Measurements from ENCODE around the gene SEMA3F. TPM values are rescaled to one million over a fixed set of nuclear protein-coding genes. Genes with fewer than 3 reads are reported as not detected.

The SEMA3F gene
- total and polyA plus RNA-seq, 2 experiments from 2014 or later = 13.9 to 15.5 TPM

GRCh38 chr3:50212971-50213370 lies 57.8 kb downstream of the SEMA3F start:
- H3K4me2 ChIP-seq = no peak overlapping the region
- no peaks in the 10 kb centered on the region for H3K4me1 ChIP-seq (ENCODE audit: insufficient read depth)
- H3K79me2 ChIP-seq = no peaks in the 10 kb centered on the region
- H3K27ac ChIP-seq = no peak overlapping the region
- no peak for TF ChIP-seq EZH2phosphoT487 (IDR thresholded peaks at IDR 0.05; ENCODE audit: low read depth, severe bottlenecking, unreplicated experiment)
- no peak for TF ChIP-seq EZH2 (IDR thresholded peaks at IDR 0.05; ENCODE audit: borderline replicate concordance)
- TF ChIP-seq CTCF (IDR thresholded peaks at IDR 0.05; ENCODE audit: poor library complexity) = no peak
- no peaks in the 10 kb centered on the region for H3K36me3 ChIP-seq (replicated peaks; ENCODE audit: insufficient read depth, low read depth)
- no peaks in the 10 kb centered on the region for H3K27me3 ChIP-seq
- no peak for DNase-seq (ENCODE audit: low spot score)
- no peaks in the 10 kb centered on the region for H4K20me1 ChIP-seq (ENCODE audit: insufficient read depth, poor library complexity, severe bottlenecking)
- 93% methylated on average over 3 of the region's 3 CpGs for WGBS (ENCODE audit: low lambda C conversion rate, missing lambda C conversion rate)
- H3K9me3 ChIP-seq (ENCODE audit: low read depth) = no peaks in the 10 kb centered on the region
- no peak overlapping the region for H2AFZ ChIP-seq
- no peak overlapping the region for H3K4me3 ChIP-seq
- H3K9me2 ChIP-seq (replicated peaks; ENCODE audit: insufficient read depth) = no peaks in the 10 kb centered on the region

- Histone ChIP-seq H3K27me3 (no peaks in the 10 kb centered on the region), H3K36me3 (replicated peaks; ENCODE audit: insufficient read depth, low read depth) (no peaks in the 10 kb centered on the region), H2AFZ (no peak overlapping the region), H3K9me2 (replicated peaks; ENCODE audit: insufficient read depth) (no peaks in the 10 kb centered on the region), H4K20me1 (ENCODE audit: insufficient read depth, poor library complexity, severe bottlenecking) (no peaks in the 10 kb centered on the region), H3K4me2 (no peak overlapping the region), H3K4me3 (no peak overlapping the region), H3K4me1 (ENCODE audit: insufficient read depth) (no peaks in the 10 kb centered on the region), H3K27ac (no peak overlapping the region), H3K79me2 (no peaks in the 10 kb centered on the region), H3K9me3 (ENCODE audit: low read depth) (no peaks in the 10 kb centered on the region)
- TF ChIP-seq CTCF (IDR thresholded peaks at IDR 0.05; ENCODE audit: poor library complexity) = no peak
- no peak for TF ChIP-seq EZH2phosphoT487 (IDR thresholded peaks at IDR 0.05; ENCODE audit: low read depth, severe bottlenecking, unreplicated experiment)
- no peak for TF ChIP-seq EZH2 (IDR thresholded peaks at IDR 0.05; ENCODE audit: borderline replicate concordance)
- WGBS (ENCODE audit: low lambda C conversion rate, missing lambda C conversion rate) = 91% methylated on average over 12 of the region's 12 CpGs
- no peak for DNase-seq (ENCODE audit: low spot score)
Measured at GRCh38 chr3:50213373-50213772, 58.2 kb downstream of the SEMA3F start.

GRCh38 chr3:50214824-50215223 lies 59.7 kb downstream of the SEMA3F start:
- WGBS (ENCODE audit: low lambda C conversion rate, missing lambda C conversion rate) = 80% methylated on average over 10 of the region's 10 CpGs

More at GRCh38 chr3:50214824-50215223, 59.7 kb downstream of the SEMA3F start:
- Histone ChIP-seq H4K20me1 (ENCODE audit: insufficient read depth, poor library complexity, severe bottlenecking) (no peaks in the 10 kb centered on the region), H3K4me3 (no peak overlapping the region), H3K4me2 (no peak overlapping the region), H3K79me2 (no peaks in the 10 kb centered on the region), H3K9me2 (replicated peaks; ENCODE audit: insufficient read depth) (no peaks in the 10 kb centered on the region), H3K9me3 (ENCODE audit: low read depth) (no peaks in the 10 kb centered on the region), H3K36me3 (replicated peaks; ENCODE audit: insufficient read depth, low read depth) (no peaks in the 10 kb centered on the region), H3K27ac (no peak overlapping the region), H3K27me3 (no peaks in the 10 kb centered on the region), H2AFZ (no peak overlapping the region), H3K4me1 (ENCODE audit: insufficient read depth) (no peaks in the 10 kb centered on the region)
- TF ChIP-seq EZH2phosphoT487 (IDR thresholded peaks at IDR 0.05; ENCODE audit: low read depth, severe bottlenecking, unreplicated experiment) (no peak), EZH2 (IDR thresholded peaks at IDR 0.05; ENCODE audit: borderline replicate concordance) (no peak), CTCF (IDR thresholded peaks at IDR 0.05; ENCODE audit: poor library complexity) (no peak)
- no peak for DNase-seq (ENCODE audit: low spot score)
